ENCODE measurements around the gene ASPA.

GRCh38 chr17:3543453-3543852 is 67.7 kb downstream of the ASPA start:
- TF ChIP-seq POLR2A (IDR thresholded peaks at IDR 0.05; ENCODE audit: low read depth), result no peak
- TF ChIP-seq CTCF (IDR thresholded peaks at IDR 0.05), result no peak
